Esophagus squamous epithelium (tissue), 4 donors: ENCODE measurements around the gene PFKL.

Experiments
- CTCF ChIP-seq, 6 experiments: fragments of 450-650 bp in 4 of 6; fragments of 200-600 bp in 2 of 6; sonication (generic) in 2 of 6; IDR thresholded peaks; one replicate each; pipeline ENCODE4 v1.5.1; 2016 to 2019; ENCODE audit warnings: antibody characterized with exemption in 6 of 6, mild to moderate bottlenecking in 4 of 6, moderate library complexity in 4 of 6
- POLR2A ChIP-seq, 4 donors: fragments of 450-650 bp; IDR thresholded peaks; one replicate each; pipeline ENCODE4 v1.6.1; 2017; ENCODE audit warnings: antibody characterized with exemption in 4 of 4, mild to moderate bottlenecking in 4 of 4, moderate library complexity in 3 of 4

GRCh38 chr21:44314561-44314960, 14.7 kb downstream of the PFKL start:
- no peak for TF ChIP-seq CTCF (IDR thresholded peaks at IDR 0.05)
- no peak for TF ChIP-seq POLR2A (IDR thresholded peaks at IDR 0.05)
